ENCODE measurements around the gene RAPGEFL1.
A peak's percentile ranks its signal among the peaks of the same experiment; 100 is the strongest.
"Not testable (repeated sequence)": the region's sequence is repeated elsewhere in the genome, so short reads cannot be mapped to it uniquely, and the experiment has no call there.

The RAPGEFL1 gene

GRCh38 chr17:40177275-40177874 lies at the start of gene RAPGEFL1:
Gene RAPGEFL1, plus strand, starts transcription at chr17:40177470. Its CDS starts 392 bp downstream, at chr17:40177862.
- Mint-ChIP-seq H3K9me3 (no peaks in the 10 kb centered on the region), H3K27me3 (ENCODE audit: low read depth) (no peaks in the 10 kb centered on the region), H3K4me3 (peak within 1 kb of the TSS; percentile 54), H3K4me1 (ENCODE audit: low read depth) (peaks cover 9% of the 10 kb centered on the region), H3K27ac (peak within 1 kb of the TSS; percentile 55), H3K36me3 (ENCODE audit: low read depth) (peaks cover 15% of the 10 kb centered on the region)
- peak; percentile 73 for DNase-seq (ENCODE audit: low spot score)

- Mint-ChIP-seq H3K36me3 (ENCODE audit: low read depth) (peaks cover 76% of the 10 kb centered on the region), H3K27me3 (ENCODE audit: low read depth) (no peaks in the 10 kb centered on the region), H3K4me1 (ENCODE audit: low read depth) (peaks cover 21% of the 10 kb centered on the region), H3K27ac (no peak overlapping the region), H3K9me3 (no peaks in the 10 kb centered on the region), H3K4me3 (no peak overlapping the region)
- no peak for DNase-seq (ENCODE audit: low spot score)
Measured at GRCh38 chr17:40129498-40129897, 47.8 kb upstream of the RAPGEFL1 start.

- Mint-ChIP-seq H3K9me3 (no peaks in the 10 kb centered on the region), H3K4me3 (no peak overlapping the region), H3K27ac (no peak overlapping the region), H3K27me3 (ENCODE audit: low read depth) (no peaks in the 10 kb centered on the region), H3K36me3 (ENCODE audit: low read depth) (peaks cover 80% of the 10 kb centered on the region), H3K4me1 (ENCODE audit: low read depth) (peaks cover 16% of the 10 kb centered on the region)
- no peak for DNase-seq (ENCODE audit: low spot score)
Measured at GRCh38 chr17:40130352-40131042, 46.8 kb upstream of the RAPGEFL1 start.

GRCh38 chr17:40134184-40134583 lies 43.1 kb upstream of the RAPGEFL1 start:
- peaks cover 77% of the 10 kb centered on the region for H3K36me3 Mint-ChIP-seq (ENCODE audit: low read depth)
- DNase-seq (ENCODE audit: low spot score): no peak
- no peak overlapping the region for H3K4me3 Mint-ChIP-seq
- H3K27me3 Mint-ChIP-seq (ENCODE audit: low read depth): no peaks in the 10 kb centered on the region
- H3K4me1 Mint-ChIP-seq (ENCODE audit: low read depth): peaks cover 15% of the 10 kb centered on the region
- no peak overlapping the region for H3K27ac Mint-ChIP-seq
- no peaks in the 10 kb centered on the region for H3K9me3 Mint-ChIP-seq

- Mint-ChIP-seq H3K27me3 (ENCODE audit: low read depth) (no peaks in the 10 kb centered on the region), H3K4me3 (no peak overlapping the region), H3K4me1 (ENCODE audit: low read depth) (peaks cover 16% of the 10 kb centered on the region), H3K36me3 (ENCODE audit: low read depth) (peaks cover 64% of the 10 kb centered on the region), H3K9me3 (no peaks in the 10 kb centered on the region), H3K27ac (peak overlapping the region; percentile 35)
- no peak for DNase-seq (ENCODE audit: low spot score)
Measured at GRCh38 chr17:40135817-40136216, 41.5 kb upstream of the RAPGEFL1 start.

- Mint-ChIP-seq H3K27me3 (ENCODE audit: low read depth) (no peaks in the 10 kb centered on the region), H3K36me3 (ENCODE audit: low read depth) (peaks cover 40% of the 10 kb centered on the region), H3K9me3 (no peaks in the 10 kb centered on the region), H3K4me3 (peak overlapping the region; percentile 98), H3K27ac (peak overlapping the region; percentile 97), H3K4me1 (ENCODE audit: low read depth) (peaks cover 27% of the 10 kb centered on the region)
- no peak for DNase-seq (ENCODE audit: low spot score)
Measured at GRCh38 chr17:40139566-40140058, 37.7 kb upstream of the RAPGEFL1 start.

GRCh38 chr17:40143166-40143565 lies 34.1 kb upstream of the RAPGEFL1 start:
- peaks cover 38% of the 10 kb centered on the region for H3K36me3 Mint-ChIP-seq (ENCODE audit: low read depth)
- H3K27ac Mint-ChIP-seq; H3K9me3 Mint-ChIP-seq; H3K27me3 Mint-ChIP-seq (ENCODE audit: low read depth); DNase-seq (ENCODE audit: low spot score); H3K4me3 Mint-ChIP-seq: not testable (repeated sequence)
- H3K4me1 Mint-ChIP-seq (ENCODE audit: low read depth): peaks cover 34% of the 10 kb centered on the region

- Mint-ChIP-seq H3K4me3 (no peak overlapping the region), H3K36me3 (ENCODE audit: low read depth) (peaks cover 54% of the 10 kb centered on the region), H3K4me1 (ENCODE audit: low read depth) (peaks cover 37% of the 10 kb centered on the region), H3K27me3 (ENCODE audit: low read depth) (no peaks in the 10 kb centered on the region), H3K9me3 (no peaks in the 10 kb centered on the region), H3K27ac (no peak overlapping the region)
- DNase-seq (ENCODE audit: low spot score): no peak
Measured at GRCh38 chr17:40145476-40145875, 31.8 kb upstream of the RAPGEFL1 start.

GRCh38 chr17:40148527-40148926 lies 28.7 kb upstream of the RAPGEFL1 start:
- no peak for DNase-seq (ENCODE audit: low spot score)
- Mint-ChIP-seq H3K27ac (no peak overlapping the region), H3K27me3 (ENCODE audit: low read depth) (no peaks in the 10 kb centered on the region)

GRCh38 chr17:40150276-40150675 lies 27.0 kb upstream of the RAPGEFL1 start:
- Mint-ChIP-seq H3K9me3 (no peaks in the 10 kb centered on the region), H3K27ac (peak overlapping the region; percentile 14), H3K4me1 (ENCODE audit: low read depth) (peaks cover 35% of the 10 kb centered on the region), H3K4me3 (no peak overlapping the region), H3K36me3 (ENCODE audit: low read depth) (peaks cover 65% of the 10 kb centered on the region), H3K27me3 (ENCODE audit: low read depth) (no peaks in the 10 kb centered on the region)
- DNase-seq (ENCODE audit: low spot score): no peak

More at GRCh38 chr17:40148527-40148926, 28.7 kb upstream of the RAPGEFL1 start:
- Mint-ChIP-seq H3K9me3 (no peaks in the 10 kb centered on the region), H3K4me1 (ENCODE audit: low read depth) (peaks cover 31% of the 10 kb centered on the region), H3K36me3 (ENCODE audit: low read depth) (peaks cover 56% of the 10 kb centered on the region), H3K4me3 (no peak overlapping the region)

GRCh38 chr17:40151414-40151963 lies 25.8 kb upstream of the RAPGEFL1 start:
- Mint-ChIP-seq H3K36me3 (ENCODE audit: low read depth) (peaks cover 63% of the 10 kb centered on the region), H3K4me3 (no peak overlapping the region), H3K4me1 (ENCODE audit: low read depth) (peaks cover 29% of the 10 kb centered on the region), H3K9me3 (no peaks in the 10 kb centered on the region), H3K27ac (no peak overlapping the region), H3K27me3 (ENCODE audit: low read depth) (no peaks in the 10 kb centered on the region)
- DNase-seq (ENCODE audit: low spot score): no peak

- peak overlapping the region; percentile 78 for H3K27ac Mint-ChIP-seq
- H3K9me3 Mint-ChIP-seq: no peaks in the 10 kb centered on the region
- no peak overlapping the region for H3K4me3 Mint-ChIP-seq
- peak; percentile 48 for DNase-seq (ENCODE audit: low spot score)
- H3K27me3 Mint-ChIP-seq (ENCODE audit: low read depth): no peaks in the 10 kb centered on the region
- peaks cover 19% of the 10 kb centered on the region for H3K4me1 Mint-ChIP-seq (ENCODE audit: low read depth)
- H3K36me3 Mint-ChIP-seq (ENCODE audit: low read depth): peaks cover 51% of the 10 kb centered on the region
Measured at GRCh38 chr17:40153603-40154236, 23.6 kb upstream of the RAPGEFL1 start.

GRCh38 chr17:40157973-40158372 lies 19.3 kb upstream of the RAPGEFL1 start:
- peaks cover 32% of the 10 kb centered on the region for H3K36me3 Mint-ChIP-seq (ENCODE audit: low read depth)
- H3K4me3 Mint-ChIP-seq: no peak overlapping the region
- H3K9me3 Mint-ChIP-seq: no peaks in the 10 kb centered on the region
- H3K27me3 Mint-ChIP-seq (ENCODE audit: low read depth): no peaks in the 10 kb centered on the region
- peak overlapping the region; percentile 43 for H3K27ac Mint-ChIP-seq
- peaks cover 11% of the 10 kb centered on the region for H3K4me1 Mint-ChIP-seq (ENCODE audit: low read depth)
- DNase-seq (ENCODE audit: low spot score): no peak
